PC-3 (cell line): ENCODE results near the gene IL18R1. TPM values are rescaled to one million over a fixed set of nuclear protein-coding genes. Genes with fewer than 3 reads are reported as not detected.

ENCODE experiments used
- ATAC-seq: fragments of 200-7000 bp; cut with Tn5 transposase; 2 replicates; pipeline ENCODE4 v1.9.1; 2020; ENCODE audit warnings: mild to moderate bottlenecking, moderate library complexity
- BruUV-seq: library from RNA; stranded (reverse); fragments of 400-500 nt; replicated peaks from 2 replicates; lab custom pipeline; 2021; lab: Mats Ljungman, UMichigan
- CTCF ChIA-PET: fragments of 300-600 bp; sonication (Branson Sonifier 250); formaldehyde crosslinking; loops from one replicate; lab custom pipeline; 2022; ENCODE audit warnings: antibody characterized with exemption; lab: Charles Lee
- POLR2A ChIA-PET: fragments of 300-600 bp; sonication (Branson Sonifier 250); formaldehyde crosslinking; loops from one replicate; lab custom pipeline; 2022; ENCODE audit warnings: antibody characterized with exemption; ENCODE audit not compliant: unreplicated experiment; lab: Charles Lee
- DNase-seq: peaks from one replicate; pipeline ENCODE4 v3.0.0-alpha.2; 2015
- H2AFZ ChIP-seq: fragments of 300-600 bp; sonication (generic); 2 replicates; pipeline ENCODE4 v1.6.0; 2016; ENCODE audit warnings: antibody characterized with exemption, low read length
- H3F3A ChIP-seq: fragments of 300-600 bp; sonication (generic); one replicate; pipeline ENCODE4 v1.6.0; 2017; ENCODE audit warnings: antibody characterized with exemption, low read length, control low read depth, mild to moderate bottlenecking; ENCODE audit not compliant: unreplicated experiment
- H3K27ac ChIP-seq: fragments of 300-600 bp; sonication (generic); 2 replicates; pipeline ENCODE4 v1.5.1; 2016; ENCODE audit warnings: mild to moderate bottlenecking, low read length
- H3K27me3 ChIP-seq: fragments of 300-600 bp; sonication (generic); 2 replicates; pipeline ENCODE4 v1.6.1; 2016; ENCODE audit warnings: low read length, mixed read lengths
- H3K36me3 ChIP-seq: fragments of 300-600 bp; sonication (generic); 2 replicates; pipeline ENCODE4 v1.6.1; 2016; ENCODE audit warnings: low read depth, mixed run types, low read length, mixed read lengths
- H3K4me1 ChIP-seq: fragments of 300-600 bp; sonication (generic); 2 replicates; pipeline ENCODE4 v1.5.1; 2016; ENCODE audit warnings: low read length; ENCODE audit not compliant: insufficient read depth
- H3K4me2 ChIP-seq: fragments of 300-600 bp; sonication (generic); 2 replicates; pipeline ENCODE4 v1.6.0; 2016; ENCODE audit warnings: low read length
- H3K4me3 ChIP-seq: fragments of 300-600 bp; sonication (generic); 2 replicates; pipeline ENCODE4 v1.5.1; 2016; ENCODE audit warnings: mild to moderate bottlenecking, low read length, mixed read lengths
- H3K79me2 ChIP-seq: fragments of 300-600 bp; sonication (generic); 2 replicates; pipeline ENCODE4 v1.6.1; 2017; ENCODE audit warnings: low read length, mixed read lengths
- H3K9ac ChIP-seq: fragments of 300-600 bp; sonication (generic); 2 replicates; pipeline ENCODE4 v1.6.0; 2016; ENCODE audit warnings: mild to moderate bottlenecking, low read length
- H3K9me2 ChIP-seq: fragments of 300-600 bp; sonication (generic); replicated peaks from 2 replicates; pipeline ENCODE4 v1.6.1; 2016; ENCODE audit warnings: mixed run types, low read length, mixed read lengths
- H3K9me3 ChIP-seq: fragments of 300-600 bp; sonication (generic); 2 replicates; pipeline ENCODE4 v1.6.1; 2016; ENCODE audit warnings: low read length, mixed read lengths
- H4K20me1 ChIP-seq: fragments of 300-600 bp; sonication (generic); 2 replicates; pipeline ENCODE4 v1.6.1; 2016; ENCODE audit warnings: low read length, mixed read lengths
- EZH2 ChIP-seq: fragments of 300-600 bp; sonication (generic); IDR thresholded peaks from one replicate; pipeline ENCODE4 v1.6.1; 2017; ENCODE audit warnings: antibody characterized with exemption, mild to moderate bottlenecking, low read length; ENCODE audit not compliant: unreplicated experiment
- EZH2phosphoT487 ChIP-seq: fragments of 300-600 bp; sonication (generic); IDR thresholded peaks from 2 replicates; pipeline ENCODE4 v1.6.1; 2018; ENCODE audit warnings: mild to moderate bottlenecking, antibody characterized with exemption, low read length, borderline replicate concordance
- intact Hi-C: fragments of 100-400 bp; cut with micrococcal nuclease; formaldehyde crosslinking; loops from 2 replicates; pipeline ENCODE4 v1.9.0; 2023
- total RNA-seq: library from RNA; depleted of rRNA; stranded (reverse); fragments of >200 nt; gene quantifications from 2 replicates; pipeline ENCODE4 v1.2.3, GENCODE V29; 2014
- TF ChIP-seq, protein P1 (sequence below): fragments of 300-600 bp; sonication (generic); conservative IDR thresholded peaks from 2 replicates; pipeline ENCODE4 v1.5.1; 2017; ENCODE audit warnings: antibody characterized with exemption, low read depth, mild to moderate bottlenecking, low read length

IL18R1 gene
- total RNA-seq, 1 experiment from 2014 or later: 1.2 TPM

DNA sequence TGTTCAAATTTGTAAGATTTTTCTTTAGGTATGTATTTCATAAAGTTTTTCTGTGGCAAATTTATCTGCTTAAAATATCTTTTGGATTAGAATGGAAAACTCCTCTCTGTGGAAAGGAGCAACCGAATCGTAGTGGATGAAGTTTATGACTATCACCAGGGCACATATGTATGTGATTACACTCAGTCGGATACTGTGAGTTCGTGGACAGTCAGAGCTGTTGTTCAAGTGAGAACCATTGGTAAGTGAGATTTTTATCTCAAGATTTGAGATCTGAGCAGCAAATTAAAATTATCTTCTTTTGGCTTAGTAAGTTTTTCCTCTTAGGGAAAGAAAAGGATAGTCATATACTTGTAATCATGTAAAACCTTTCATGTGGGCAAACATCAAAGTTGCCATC, 81.5 kb downstream of the IL18R1 start:
- intact Hi-C loops: no loop called here
- no peaks in the 10 kb centered on the region for H3F3A ChIP-seq
- ChIA-PET POLR2A (no interaction called here), CTCF (no interaction called here)
- no TSS peak for BruUV-seq
- no peaks in the 10 kb centered on the region for H3K79me2 ChIP-seq
- TF ChIP-seq, protein P1, sequence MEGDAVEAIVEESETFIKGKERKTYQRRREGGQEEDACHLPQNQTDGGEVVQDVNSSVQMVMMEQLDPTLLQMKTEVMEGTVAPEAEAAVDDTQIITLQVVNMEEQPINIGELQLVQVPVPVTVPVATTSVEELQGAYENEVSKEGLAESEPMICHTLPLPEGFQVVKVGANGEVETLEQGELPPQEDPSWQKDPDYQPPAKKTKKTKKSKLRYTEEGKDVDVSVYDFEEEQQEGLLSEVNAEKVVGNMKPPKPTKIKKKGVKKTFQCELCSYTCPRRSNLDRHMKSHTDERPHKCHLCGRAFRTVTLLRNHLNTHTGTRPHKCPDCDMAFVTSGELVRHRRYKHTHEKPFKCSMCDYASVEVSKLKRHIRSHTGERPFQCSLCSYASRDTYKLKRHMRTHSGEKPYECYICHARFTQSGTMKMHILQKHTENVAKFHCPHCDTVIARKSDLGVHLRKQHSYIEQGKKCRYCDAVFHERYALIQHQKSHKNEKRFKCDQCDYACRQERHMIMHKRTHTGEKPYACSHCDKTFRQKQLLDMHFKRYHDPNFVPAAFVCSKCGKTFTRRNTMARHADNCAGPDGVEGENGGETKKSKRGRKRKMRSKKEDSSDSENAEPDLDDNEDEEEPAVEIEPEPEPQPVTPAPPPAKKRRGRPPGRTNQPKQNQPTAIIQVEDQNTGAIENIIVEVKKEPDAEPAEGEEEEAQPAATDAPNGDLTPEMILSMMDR: no peak
- no peak for TF ChIP-seq EZH2
- TF ChIP-seq EZH2phosphoT487: no peak
- H2AFZ ChIP-seq: no peak overlapping the region
- no peaks in the 10 kb centered on the region for H3K36me3 ChIP-seq
- ATAC-seq (no peak), DNase-seq (no peak)
- H3K9me2 ChIP-seq: no peaks in the 10 kb centered on the region
- no peaks in the 10 kb centered on the region for H3K27me3 ChIP-seq
- H3K9ac ChIP-seq: no peak overlapping the region
- H3K4me2 ChIP-seq: no peak overlapping the region
- no peaks in the 10 kb centered on the region for H4K20me1 ChIP-seq
- no peak overlapping the region for H3K27ac ChIP-seq
- H3K9me3 ChIP-seq: no peaks in the 10 kb centered on the region
- no peaks in the 10 kb centered on the region for H3K4me1 ChIP-seq
- H3K4me3 ChIP-seq: no peak overlapping the region

DNA sequence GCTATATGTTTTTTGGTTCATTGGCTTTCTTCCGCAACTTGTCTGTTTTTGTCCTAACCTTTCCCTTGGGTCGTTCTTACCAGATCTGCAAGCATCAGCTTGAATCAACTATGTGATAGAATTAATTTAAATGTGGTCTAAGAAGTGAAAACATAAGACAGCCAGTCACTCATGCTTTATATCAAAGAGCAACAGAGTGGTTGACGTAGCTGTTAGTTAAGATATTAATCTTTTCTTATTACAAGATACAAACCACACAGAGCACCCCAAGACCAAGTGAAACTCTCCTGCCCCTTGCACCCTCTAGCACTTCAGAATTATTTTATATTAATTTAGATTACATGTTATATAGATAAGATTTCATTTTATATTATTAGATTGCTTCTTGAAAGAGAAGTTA, 82.5 kb downstream of the IL18R1 start:
- ATAC-seq: no peak
- H3K4me2 ChIP-seq: no peak overlapping the region
- no peak overlapping the region for H3K9ac ChIP-seq
- ChIA-PET CTCF (no interaction called here), POLR2A (no interaction called here)
- no peak overlapping the region for H3K27ac ChIP-seq
- DNase-seq: no peak
- H3K9me3 ChIP-seq: no peaks in the 10 kb centered on the region
- H3K4me1 ChIP-seq: peaks cover 4% of the 10 kb centered on the region; the same call in 1 of the 2 replicates
- TF ChIP-seq EZH2: no peak
- TF ChIP-seq, protein P1: no peak
- TF ChIP-seq EZH2phosphoT487: no peak
- H4K20me1 ChIP-seq: no peaks in the 10 kb centered on the region
- H3K9me2 ChIP-seq: no peaks in the 10 kb centered on the region
- no peaks in the 10 kb centered on the region for H3K27me3 ChIP-seq
- BruUV-seq: no TSS peak
- H3F3A ChIP-seq: no peaks in the 10 kb centered on the region
- H3K36me3 ChIP-seq: no peaks in the 10 kb centered on the region
- no peaks in the 10 kb centered on the region for H3K79me2 ChIP-seq
- intact Hi-C loops: no loop called here
- H2AFZ ChIP-seq: no peak overlapping the region
- H3K4me3 ChIP-seq: no peak overlapping the region

DNA sequence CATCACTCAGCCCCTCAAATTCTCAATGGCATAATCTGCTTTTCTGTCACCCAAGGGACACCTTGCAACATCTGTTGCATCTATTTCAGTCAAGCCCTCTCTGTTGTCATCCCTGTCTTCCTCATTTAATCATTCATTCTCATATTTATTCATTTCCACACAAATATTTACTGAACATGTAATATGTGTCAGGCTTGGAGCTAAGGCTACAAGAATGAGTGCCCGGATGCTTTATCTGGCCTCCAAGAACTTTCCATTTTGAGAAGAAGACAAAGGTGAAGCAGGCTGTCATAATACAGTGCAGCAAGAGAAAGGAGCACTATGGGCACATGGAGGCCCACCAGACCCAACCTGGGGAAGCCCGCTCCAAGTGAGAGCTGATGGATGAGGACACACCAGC, 83.0 kb downstream of the IL18R1 start:
- Histone ChIP-seq H3K9me3 (no peaks in the 10 kb centered on the region), H2AFZ (no peak overlapping the region), H3K27me3 (no peaks in the 10 kb centered on the region), H3K36me3 (no peaks in the 10 kb centered on the region), H3K4me3 (no peak overlapping the region), H3F3A (no peaks in the 10 kb centered on the region), H3K27ac (no peak overlapping the region), H3K4me2 (no peak overlapping the region), H3K4me1 (peaks cover 5% of the 10 kb centered on the region; the same call in 1 of the 2 replicates), H4K20me1 (no peaks in the 10 kb centered on the region), H3K79me2 (no peaks in the 10 kb centered on the region), H3K9me2 (no peaks in the 10 kb centered on the region), H3K9ac (no peak overlapping the region)
- DNase-seq (no peak), ATAC-seq (no peak)
- no TSS peak for BruUV-seq
- ChIA-PET POLR2A (no interaction called here), CTCF (no interaction called here)
- TF ChIP-seq, protein P1: no peak
- TF ChIP-seq EZH2phosphoT487 (no peak), EZH2 (no peak)
- intact Hi-C loops: no loop called here
